ENCODE results near the gene FAM222A.
A peak's percentile ranks its signal among the peaks of the same experiment; 100 is the strongest.

FAM222A gene

DNA sequence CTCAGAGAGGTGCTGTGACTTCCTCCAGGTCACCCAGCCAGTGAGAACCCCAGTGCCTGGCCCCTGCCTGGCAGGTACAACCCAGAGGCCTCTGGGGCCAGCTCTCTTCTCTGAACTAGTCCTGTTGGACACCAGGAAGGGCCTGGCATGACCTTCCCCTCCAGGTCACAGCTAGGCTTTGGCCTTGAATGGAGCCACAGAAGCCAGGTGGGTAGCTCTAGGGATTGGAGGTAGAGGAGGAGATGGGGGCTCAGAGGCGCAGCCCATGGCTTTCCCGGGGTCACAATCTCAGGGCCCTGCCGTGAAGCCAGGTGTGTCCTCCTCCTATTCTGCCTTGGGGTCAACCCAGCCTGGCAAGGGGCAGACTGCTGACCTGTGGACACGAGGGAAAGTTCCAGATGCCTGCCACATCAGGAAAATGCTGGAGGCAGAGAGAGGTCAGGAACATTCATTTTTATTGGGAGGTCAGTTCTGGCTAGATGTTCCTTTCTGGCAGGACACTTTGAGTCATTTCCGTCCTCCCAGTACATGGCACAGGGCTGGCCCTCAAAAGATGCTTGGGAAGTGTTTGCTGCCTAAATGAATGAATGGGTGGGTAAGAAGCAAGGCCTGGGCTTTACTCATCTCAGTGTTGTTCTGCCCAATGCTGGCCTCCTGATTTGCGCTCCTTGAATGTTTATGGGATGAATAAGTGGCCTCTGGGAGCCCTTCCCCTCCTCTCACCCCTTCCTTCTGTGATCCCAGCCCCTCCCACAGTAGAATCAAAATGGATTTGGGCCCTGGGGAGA, 25.4 kb downstream of the FAM222A start:
- DNase-seq: no peak

- DNase-seq: no peak
Observed at GRCh38 chr12:109739747-109740693, 26.4 kb downstream of the FAM222A start.

DNA sequence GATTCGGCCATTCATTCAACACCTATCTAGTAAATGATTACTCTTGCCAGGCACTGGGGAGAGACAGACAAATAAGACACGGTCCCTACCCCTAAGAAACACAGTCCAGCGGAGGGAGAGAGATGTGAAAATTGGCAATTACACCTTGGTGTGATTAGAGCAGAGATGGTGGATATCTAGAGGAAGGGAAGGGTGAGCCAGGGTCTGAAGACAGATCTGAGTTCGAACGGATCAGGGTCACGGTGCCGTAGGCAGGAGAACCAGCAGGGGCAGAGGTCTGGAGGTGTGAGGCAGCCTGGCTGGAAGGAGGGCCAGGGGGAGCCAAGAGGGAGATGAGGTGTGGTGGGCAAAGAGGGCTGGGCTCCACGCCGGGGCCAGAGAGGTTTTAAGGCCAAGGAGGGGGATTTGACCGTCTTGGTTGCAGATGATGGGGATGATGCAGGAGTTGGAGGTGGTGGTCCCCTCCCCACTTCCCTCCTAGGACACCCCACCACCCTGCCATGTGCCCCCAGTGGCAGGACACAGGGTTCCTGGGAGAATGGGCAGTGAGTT, 27.1 kb downstream of the FAM222A start:
- no peak for DNase-seq

GRCh38 chr12:109741286-109741969, 27.8 kb downstream of the FAM222A start:
- no peak for DNase-seq

- DNase-seq: peak in 2 of 3 experiments; percentile 16 to 37
Observed at GRCh38 chr12:109741970-109742703, 28.5 kb downstream of the FAM222A start.

GRCh38 chr12:109743076-109743910, 29.7 kb downstream of the FAM222A start:
- no peak for DNase-seq

DNA sequence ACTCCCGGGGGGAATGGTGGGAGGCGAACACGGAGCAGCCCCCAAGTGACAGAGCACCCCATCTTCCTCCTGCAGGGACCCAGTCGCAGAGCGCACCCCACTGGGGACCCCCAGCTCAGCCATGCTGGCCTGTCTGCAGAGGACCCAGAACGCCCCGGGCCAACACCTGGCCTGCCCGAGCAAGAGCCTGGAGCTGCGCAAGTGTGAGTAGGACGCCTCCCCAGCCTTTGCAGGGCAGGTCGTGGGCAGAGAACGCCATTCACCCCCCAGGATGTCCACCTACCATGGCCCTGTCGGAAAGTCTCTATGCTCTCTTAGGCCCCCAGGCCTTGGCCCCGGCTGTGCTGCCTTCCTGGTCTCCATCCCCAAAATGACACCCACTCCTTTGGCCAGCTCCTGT, 30.4 kb downstream of the FAM222A start:
- DNase-seq: no peak

DNA sequence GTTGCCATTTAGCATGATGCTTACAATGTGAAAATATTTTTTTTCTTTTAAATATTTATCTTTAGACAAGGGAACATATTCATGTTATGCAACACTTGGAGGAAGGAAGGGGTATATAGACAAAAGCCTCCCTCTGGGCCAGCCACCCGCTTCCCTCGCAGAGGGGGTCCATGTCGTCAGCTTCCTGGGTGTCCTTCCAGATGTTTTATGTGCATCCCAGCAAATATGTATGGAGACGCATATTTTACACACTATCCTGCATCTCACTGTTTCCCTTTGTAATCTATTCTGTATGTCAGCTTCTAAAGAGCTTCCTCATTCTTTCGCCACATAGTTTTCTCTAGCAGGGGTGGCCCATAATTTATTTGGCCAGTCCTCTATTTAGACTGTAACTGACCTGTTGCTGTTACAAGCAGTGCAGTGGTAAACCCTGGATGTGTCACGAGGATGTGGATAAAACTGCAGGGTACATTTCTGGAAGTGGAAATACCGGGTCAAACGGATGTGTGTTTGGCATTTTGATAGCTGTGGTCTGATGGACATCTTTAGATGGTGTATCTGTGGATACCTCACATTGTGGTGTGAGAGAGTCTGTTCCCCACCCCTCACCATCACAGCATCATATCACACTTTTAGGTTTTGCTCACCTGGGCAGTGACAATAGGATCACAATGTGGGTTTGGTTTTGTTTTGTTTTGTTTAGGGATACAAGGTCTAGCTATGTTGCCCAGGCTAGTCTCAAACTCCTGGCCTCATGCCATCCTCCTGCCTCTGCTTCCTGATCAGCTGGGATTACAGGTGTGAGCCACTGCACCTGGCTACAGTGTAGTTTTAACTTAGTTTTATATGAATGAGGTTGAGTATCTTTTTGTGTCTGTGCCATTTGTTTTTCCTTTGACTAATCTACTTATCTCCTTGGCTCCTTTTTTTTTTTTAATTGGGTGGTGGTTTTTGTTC, 31.6 kb downstream of the FAM222A start:
- DNase-seq: peak in 1 of 3 experiments; percentile 16

- DNase-seq: no peak
Observed at GRCh38 chr12:109752117-109753053, 38.8 kb downstream of the FAM222A start.

DNA sequence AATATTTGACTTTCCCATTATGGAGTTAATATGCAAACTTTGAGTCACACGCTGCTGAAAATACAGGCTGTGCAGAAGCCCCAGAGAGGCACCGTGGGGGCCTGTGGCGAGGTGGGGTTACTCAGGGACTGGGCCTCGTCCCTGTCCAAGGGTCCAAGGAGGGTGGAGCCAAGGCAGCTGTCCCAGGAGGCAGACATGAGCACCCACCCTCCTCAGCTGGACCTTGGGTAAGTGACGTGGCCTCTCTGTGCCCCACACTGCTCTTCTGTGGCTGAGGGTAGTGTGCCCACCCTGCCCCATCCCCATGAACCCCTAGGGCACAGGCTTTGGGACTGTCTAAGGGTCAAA, 39.4 kb downstream of the FAM222A start:
- DNase-seq: no peak

- DNase-seq: no peak
Observed at GRCh38 chr12:109753959-109754358, 40.3 kb downstream of the FAM222A start.

DNA sequence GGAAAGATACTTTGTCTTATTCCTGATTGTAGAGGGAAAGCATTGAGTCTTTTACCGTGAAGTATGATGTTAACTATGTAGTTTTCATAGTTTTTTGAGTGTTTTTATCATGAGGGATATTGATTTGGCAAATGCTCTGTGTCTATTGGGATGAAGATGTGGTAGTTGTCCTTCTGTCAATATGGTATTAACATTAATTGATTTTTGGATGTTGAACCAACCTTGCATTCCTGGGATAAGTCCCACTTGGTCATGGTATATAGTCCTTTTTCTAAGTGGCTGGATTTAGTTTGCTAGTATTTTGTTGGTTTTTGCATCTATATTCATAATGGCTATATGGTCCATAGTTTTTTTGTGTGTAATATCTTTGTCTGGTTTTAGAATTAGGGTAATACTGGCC, 42.8 kb downstream of the FAM222A start:
- peak in 1 of 3 experiments; percentile 17 for DNase-seq

DNA sequence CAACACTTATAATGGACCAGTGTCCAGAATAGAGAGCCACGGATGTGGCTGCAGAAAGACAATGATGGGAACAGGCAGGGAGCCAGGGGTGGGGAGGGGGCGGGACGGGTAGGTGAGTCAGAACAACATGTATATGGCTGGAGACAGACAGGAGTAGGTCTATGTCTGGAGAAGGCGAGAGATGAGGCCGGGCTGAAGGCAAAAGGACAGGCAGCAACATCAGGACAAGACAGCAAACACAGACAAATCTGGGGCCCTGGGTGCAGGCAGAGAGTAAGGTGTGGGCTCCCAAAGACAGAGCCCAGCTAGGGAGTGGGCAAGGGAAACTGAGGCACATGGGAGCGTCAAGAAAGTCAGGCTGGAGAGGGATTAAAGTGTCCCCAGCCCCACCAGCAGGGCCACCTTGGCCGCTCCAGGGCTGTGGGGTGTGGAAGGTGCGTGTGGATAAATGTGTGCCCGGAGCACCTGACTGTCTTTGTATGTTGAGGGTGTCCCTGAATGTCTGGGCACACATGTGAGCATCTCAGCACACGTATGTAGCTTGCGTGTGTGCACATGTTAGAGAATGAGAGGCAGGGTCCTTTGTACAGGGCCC, 44.1 kb downstream of the FAM222A start:
- DNase-seq: no peak

DNA sequence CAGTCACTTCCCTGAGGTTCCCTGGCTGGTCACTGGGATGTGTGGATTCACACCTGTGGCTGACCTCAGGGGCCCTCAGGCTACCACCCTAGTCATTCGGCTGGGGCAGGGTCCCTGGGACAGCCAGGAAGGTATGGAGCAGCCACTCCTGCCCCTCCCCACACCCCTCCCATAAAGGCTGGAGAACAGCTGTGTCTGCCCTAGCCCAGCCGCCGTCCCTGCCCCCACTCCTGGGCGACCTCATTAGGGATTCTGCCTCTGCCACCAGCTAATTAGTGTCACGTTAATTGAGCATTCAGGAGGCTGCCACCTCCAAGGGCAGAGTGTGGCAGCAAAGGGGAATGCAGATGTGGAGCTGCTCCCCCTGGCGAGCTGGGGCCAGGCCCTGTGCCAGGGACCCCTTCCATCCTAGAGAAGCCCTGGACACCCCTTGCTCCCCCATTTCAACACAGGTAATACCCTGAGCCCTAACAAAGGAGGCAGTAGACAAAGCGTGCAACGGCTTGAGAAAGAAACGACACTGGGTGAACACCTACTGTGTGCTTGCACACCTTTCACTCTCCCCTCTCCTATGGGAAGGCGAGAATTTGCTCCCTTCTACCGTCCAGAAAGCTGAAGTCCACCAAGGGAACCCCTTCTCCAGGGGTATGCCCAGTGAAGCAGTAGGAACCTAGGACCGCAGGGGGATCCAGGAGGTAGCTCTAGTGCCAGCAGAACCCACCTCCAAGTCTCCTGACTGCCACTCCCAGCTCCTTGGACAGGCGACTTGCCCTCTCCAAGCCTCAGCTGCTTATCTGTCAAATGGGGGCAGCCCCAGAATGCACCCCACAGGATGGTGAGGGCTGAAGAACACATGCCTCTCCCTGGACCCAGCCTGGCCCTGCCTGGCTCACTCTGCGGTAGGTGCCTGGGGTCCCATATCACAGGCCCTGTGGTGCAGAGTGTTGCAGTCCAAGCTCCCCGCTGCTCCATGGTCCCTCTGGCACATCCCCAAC, 45.1 kb downstream of the FAM222A start:
- peak in 1 of 3 experiments; percentile 20 for DNase-seq

GRCh38 chr12:109759595-109759994, 46.0 kb downstream of the FAM222A start:
- no peak for DNase-seq

DNA sequence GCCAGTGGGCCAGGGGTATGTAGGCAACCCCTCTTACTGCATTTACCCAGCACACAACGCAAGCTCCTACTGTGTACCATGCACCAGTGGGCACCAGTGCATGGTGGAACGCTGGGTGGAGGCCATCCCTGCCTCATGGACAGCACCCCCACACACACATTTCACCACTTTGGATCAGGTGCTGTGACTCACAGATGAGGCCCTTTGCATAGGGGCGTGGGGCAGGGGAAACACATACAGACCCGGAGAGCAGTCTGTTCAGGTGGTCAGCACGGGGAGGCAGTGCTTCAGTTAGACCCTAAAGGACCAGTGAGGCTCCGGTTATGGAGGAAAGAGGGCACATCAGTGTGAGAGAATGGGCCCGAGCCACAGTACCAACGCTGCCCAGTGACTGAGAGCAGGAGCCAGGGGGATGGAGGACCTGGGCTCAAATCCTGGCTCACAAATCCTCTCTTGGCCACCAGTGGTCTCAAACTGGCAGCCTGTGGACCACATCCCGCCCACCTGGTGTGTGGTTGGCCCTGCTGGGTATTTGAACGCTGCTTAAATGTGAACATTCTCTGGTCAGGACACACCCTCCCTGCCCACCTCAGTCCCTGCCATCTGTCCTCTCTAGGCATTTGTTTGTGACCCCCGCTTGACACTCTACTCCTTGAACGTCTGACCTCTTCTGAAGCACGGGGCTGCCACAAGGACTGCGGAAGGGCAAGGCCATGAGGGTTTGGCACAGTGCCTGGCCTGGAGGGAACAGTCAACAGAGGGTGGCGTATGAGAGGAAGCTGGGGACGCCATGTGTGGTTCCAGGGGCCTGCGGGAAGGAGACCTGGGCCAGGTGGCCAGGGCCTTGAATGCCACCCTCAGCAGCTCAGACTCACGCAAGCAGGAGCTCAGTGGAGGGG, 46.7 kb downstream of the FAM222A start:
- DNase-seq: no peak

Data from NCI-H1417 (cell line).